OCI-LY1 (cell line): Measurements from ENCODE around the gene BLID.

Source experiments
- H2AFZ ChIP-seq: fragments of 200-600 bp; sonication (generic), shearing (Covaris generic); 2 replicates; pipeline ENCODE4 v1.6.0; 2014; ENCODE audit warnings: antibody characterized with exemption, mild to moderate bottlenecking, low read length
- H3F3A ChIP-seq: fragments of 200-600 bp; sonication (generic), shearing (Covaris generic); 2 replicates; pipeline ENCODE4 v1.6.0; 2014; ENCODE audit warnings: mild to moderate bottlenecking, antibody characterized with exemption, low read length, moderate library complexity; ENCODE audit not compliant: insufficient read depth
- H3K27ac ChIP-seq: fragments of 200-600 bp; sonication (generic); 2 replicates; pipeline ENCODE4 v1.5.1; 2014; ENCODE audit warnings: low read length, mixed run types, mild to moderate bottlenecking, low read depth; ENCODE audit not compliant: poor library complexity, severe bottlenecking
- H3K27me3 ChIP-seq: fragments of 200-600 bp; sonication (generic); 2 replicates; pipeline ENCODE4 v1.6.0; 2014; ENCODE audit warnings: antibody characterized with exemption, mild to moderate bottlenecking, low read length, moderate library complexity; ENCODE audit not compliant: insufficient read depth
- H3K36me3 ChIP-seq: fragments of 200-600 bp; sonication (generic); 2 replicates; pipeline ENCODE4 v1.6.1; 2014; ENCODE audit warnings: mild to moderate bottlenecking, antibody characterized with exemption, low read length, moderate library complexity, mixed read lengths; ENCODE audit not compliant: insufficient read depth
- H3K4me1 ChIP-seq: fragments of 200-600 bp; sonication (generic); 2 replicates; pipeline ENCODE4 v1.5.1; 2014; ENCODE audit warnings: mild to moderate bottlenecking, low read length, moderate library complexity; ENCODE audit not compliant: insufficient read depth, severe bottlenecking
- H3K4me2 ChIP-seq: fragments of 200-600 bp; sonication (generic), shearing (Covaris generic); 2 replicates; pipeline ENCODE4 v1.6.1; 2014; ENCODE audit warnings: low read length
- H3K4me3 ChIP-seq: fragments of 200-600 bp; sonication (generic); 2 replicates; pipeline ENCODE4 v1.5.1; 2014; ENCODE audit warnings: low read length, low read depth, mild to moderate bottlenecking, mixed read lengths; ENCODE audit not compliant: poor library complexity, severe bottlenecking
- H3K79me2 ChIP-seq: fragments of 200-600 bp; shearing (Covaris generic); 2 replicates; pipeline ENCODE4 v1.6.1; 2016; ENCODE audit warnings: mixed run types, low read length, mixed read lengths; ENCODE audit not compliant: insufficient read depth
- H3K9ac ChIP-seq: fragments of 200-600 bp; sonication (generic), shearing (Covaris generic); 2 replicates; pipeline ENCODE4 v1.6.1; 2014; ENCODE audit warnings: mild to moderate bottlenecking, low read length, mixed read lengths
- H3K9me2 ChIP-seq: fragments of 200-600 bp; sonication (generic), shearing (Covaris generic); 2 replicates; pipeline ENCODE4 v1.6.1; 2014; ENCODE audit warnings: low read depth, mild to moderate bottlenecking, low read length, mixed read lengths
- H3K9me3 ChIP-seq: fragments of 200-600 bp; shearing (Covaris generic); 2 replicates; pipeline ENCODE4 v1.6.1; 2014; ENCODE audit warnings: low read length, mixed read lengths
- H4K20me1 ChIP-seq: fragments of 200-600 bp; sonication (generic), shearing (Covaris generic); 2 replicates; pipeline ENCODE4 v1.6.0; 2016; ENCODE audit warnings: mild to moderate bottlenecking, low read length; ENCODE audit not compliant: insufficient read depth
- EZH2 ChIP-seq: fragments of 200-600 bp; sonication (generic), shearing (Covaris generic); IDR thresholded peaks from 2 replicates; pipeline ENCODE4 v1.8.0; 2017; ENCODE audit warnings: borderline replicate concordance, mixed run types, mild to moderate bottlenecking, antibody characterized with exemption, low read length, moderate library complexity, mixed read lengths
- TF ChIP-seq, protein P1 (sequence below): fragments of 200-600 bp; sonication (generic), shearing (Covaris generic); IDR thresholded peaks from 2 replicates; pipeline ENCODE4 v1.5.1; 2017; ENCODE audit warnings: mild to moderate bottlenecking, antibody characterized with exemption, low read length, moderate library complexity, mixed read lengths

BLID gene

DNA sequence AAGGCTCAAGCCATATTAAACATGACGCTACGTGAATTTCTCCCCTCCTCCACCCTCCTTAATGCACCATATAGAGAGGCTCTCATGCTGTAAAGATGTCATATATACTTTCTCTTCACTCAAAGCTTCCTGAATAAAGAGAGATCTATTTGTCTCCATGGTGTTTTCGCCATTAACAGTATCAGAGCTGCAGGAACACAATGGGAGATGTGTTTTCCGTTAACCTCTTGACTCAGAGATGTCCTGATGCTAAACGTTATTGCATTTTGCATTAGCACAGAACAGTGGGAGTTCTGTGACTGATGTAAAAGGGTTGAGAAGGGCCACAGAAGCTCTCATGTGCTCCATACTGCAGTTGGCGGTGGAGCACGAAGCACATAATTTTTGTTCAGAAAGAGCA, 25.7 kb upstream of the BLID start:
- H3K4me1 ChIP-seq = no peaks in the 10 kb centered on the region

DNA sequence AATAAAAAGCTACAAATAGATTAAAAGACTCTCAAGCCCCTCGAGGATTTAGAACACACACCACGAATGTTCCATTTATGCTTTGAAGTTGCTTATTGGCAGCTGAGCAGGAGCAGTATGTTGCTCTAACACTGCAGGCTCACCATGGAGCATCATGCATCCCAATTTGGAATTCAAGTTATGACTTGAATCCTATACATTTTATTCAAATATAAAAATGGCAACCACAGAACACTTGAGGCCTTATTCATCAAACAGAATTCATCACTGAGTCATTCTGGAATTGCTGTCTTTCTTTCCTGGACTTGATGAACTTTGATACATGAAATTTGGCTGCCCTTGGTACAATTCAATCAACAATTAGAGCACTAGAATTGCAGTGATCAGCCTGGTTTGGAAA, 24.5 kb upstream of the BLID start:
- H3K27ac ChIP-seq = no peak overlapping the region
- H3K9me3 ChIP-seq = no peaks in the 10 kb centered on the region
- H3K79me2 ChIP-seq = no peaks in the 10 kb centered on the region
- no peak overlapping the region for H3K4me3 ChIP-seq
- H3K36me3 ChIP-seq = no peaks in the 10 kb centered on the region
- no peaks in the 10 kb centered on the region for H4K20me1 ChIP-seq
- H3K4me1 ChIP-seq = no peaks in the 10 kb centered on the region
- no peak overlapping the region for H2AFZ ChIP-seq
- H3K27me3 ChIP-seq = no peaks in the 10 kb centered on the region
- H3F3A ChIP-seq = no peaks in the 10 kb centered on the region
- H3K9ac ChIP-seq = no peak overlapping the region
- no peak overlapping the region for H3K4me2 ChIP-seq
- TF ChIP-seq, protein P1, sequence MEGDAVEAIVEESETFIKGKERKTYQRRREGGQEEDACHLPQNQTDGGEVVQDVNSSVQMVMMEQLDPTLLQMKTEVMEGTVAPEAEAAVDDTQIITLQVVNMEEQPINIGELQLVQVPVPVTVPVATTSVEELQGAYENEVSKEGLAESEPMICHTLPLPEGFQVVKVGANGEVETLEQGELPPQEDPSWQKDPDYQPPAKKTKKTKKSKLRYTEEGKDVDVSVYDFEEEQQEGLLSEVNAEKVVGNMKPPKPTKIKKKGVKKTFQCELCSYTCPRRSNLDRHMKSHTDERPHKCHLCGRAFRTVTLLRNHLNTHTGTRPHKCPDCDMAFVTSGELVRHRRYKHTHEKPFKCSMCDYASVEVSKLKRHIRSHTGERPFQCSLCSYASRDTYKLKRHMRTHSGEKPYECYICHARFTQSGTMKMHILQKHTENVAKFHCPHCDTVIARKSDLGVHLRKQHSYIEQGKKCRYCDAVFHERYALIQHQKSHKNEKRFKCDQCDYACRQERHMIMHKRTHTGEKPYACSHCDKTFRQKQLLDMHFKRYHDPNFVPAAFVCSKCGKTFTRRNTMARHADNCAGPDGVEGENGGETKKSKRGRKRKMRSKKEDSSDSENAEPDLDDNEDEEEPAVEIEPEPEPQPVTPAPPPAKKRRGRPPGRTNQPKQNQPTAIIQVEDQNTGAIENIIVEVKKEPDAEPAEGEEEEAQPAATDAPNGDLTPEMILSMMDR = no peak
- TF ChIP-seq EZH2 = no peak
- no peaks in the 10 kb centered on the region for H3K9me2 ChIP-seq

More for the DNA sequence above, 25.7 kb upstream of the BLID start:
- H3F3A ChIP-seq = no peaks in the 10 kb centered on the region
- no peaks in the 10 kb centered on the region for H3K36me3 ChIP-seq
- TF ChIP-seq, protein P1 = no peak
- no peak for TF ChIP-seq EZH2
- H3K9me2 ChIP-seq = no peaks in the 10 kb centered on the region
- H3K4me3 ChIP-seq = no peak overlapping the region
- H3K9me3 ChIP-seq = no peaks in the 10 kb centered on the region
- no peak overlapping the region for H2AFZ ChIP-seq
- no peak overlapping the region for H3K9ac ChIP-seq
- H3K4me2 ChIP-seq = no peak overlapping the region
- no peaks in the 10 kb centered on the region for H3K27me3 ChIP-seq
- no peaks in the 10 kb centered on the region for H4K20me1 ChIP-seq
- no peak overlapping the region for H3K27ac ChIP-seq
- no peaks in the 10 kb centered on the region for H3K79me2 ChIP-seq

DNA sequence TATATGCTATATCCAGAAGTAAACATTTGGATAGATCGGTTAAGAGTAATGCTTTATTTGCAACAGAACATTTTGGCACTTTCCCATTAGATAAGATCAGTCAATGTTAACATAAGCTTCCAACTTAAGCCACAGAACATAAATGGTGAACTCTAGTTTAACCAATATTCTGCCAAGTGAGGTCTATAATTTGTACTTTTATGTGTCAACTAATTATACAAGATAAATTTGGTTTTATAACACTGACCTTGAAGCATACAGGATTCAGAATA, 23.5 kb upstream of the BLID start:
- no peaks in the 10 kb centered on the region for H3K79me2 ChIP-seq
- no peaks in the 10 kb centered on the region for H4K20me1 ChIP-seq
- H3K9me3 ChIP-seq = no peaks in the 10 kb centered on the region
- no peak overlapping the region for H3K4me2 ChIP-seq
- no peaks in the 10 kb centered on the region for H3K27me3 ChIP-seq
- no peak overlapping the region for H3K4me3 ChIP-seq
- H2AFZ ChIP-seq = no peak overlapping the region
- no peaks in the 10 kb centered on the region for H3K4me1 ChIP-seq
- no peaks in the 10 kb centered on the region for H3K9me2 ChIP-seq
- H3F3A ChIP-seq = no peaks in the 10 kb centered on the region
- H3K36me3 ChIP-seq = no peaks in the 10 kb centered on the region
- H3K9ac ChIP-seq = no peak overlapping the region
- no peak overlapping the region for H3K27ac ChIP-seq
- no peak for TF ChIP-seq EZH2
- TF ChIP-seq, protein P1 = no peak
